NCI-H146 (cell line): ENCODE data around the gene POLR1F.
A peak's percentile ranks its signal among the peaks of the same experiment; 100 is the strongest.

Source experiments
- DNase-seq: peaks from one replicate; lab custom pipeline; 2025; lab: John Stamatoyannopoulos, UW

The POLR1F gene, protein sequence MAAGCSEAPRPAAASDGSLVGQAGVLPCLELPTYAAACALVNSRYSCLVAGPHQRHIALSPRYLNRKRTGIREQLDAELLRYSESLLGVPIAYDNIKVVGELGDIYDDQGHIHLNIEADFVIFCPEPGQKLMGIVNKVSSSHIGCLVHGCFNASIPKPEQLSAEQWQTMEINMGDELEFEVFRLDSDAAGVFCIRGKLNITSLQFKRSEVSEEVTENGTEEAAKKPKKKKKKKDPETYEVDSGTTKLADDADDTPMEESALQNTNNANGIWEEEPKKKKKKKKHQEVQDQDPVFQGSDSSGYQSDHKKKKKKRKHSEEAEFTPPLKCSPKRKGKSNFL

DNA sequence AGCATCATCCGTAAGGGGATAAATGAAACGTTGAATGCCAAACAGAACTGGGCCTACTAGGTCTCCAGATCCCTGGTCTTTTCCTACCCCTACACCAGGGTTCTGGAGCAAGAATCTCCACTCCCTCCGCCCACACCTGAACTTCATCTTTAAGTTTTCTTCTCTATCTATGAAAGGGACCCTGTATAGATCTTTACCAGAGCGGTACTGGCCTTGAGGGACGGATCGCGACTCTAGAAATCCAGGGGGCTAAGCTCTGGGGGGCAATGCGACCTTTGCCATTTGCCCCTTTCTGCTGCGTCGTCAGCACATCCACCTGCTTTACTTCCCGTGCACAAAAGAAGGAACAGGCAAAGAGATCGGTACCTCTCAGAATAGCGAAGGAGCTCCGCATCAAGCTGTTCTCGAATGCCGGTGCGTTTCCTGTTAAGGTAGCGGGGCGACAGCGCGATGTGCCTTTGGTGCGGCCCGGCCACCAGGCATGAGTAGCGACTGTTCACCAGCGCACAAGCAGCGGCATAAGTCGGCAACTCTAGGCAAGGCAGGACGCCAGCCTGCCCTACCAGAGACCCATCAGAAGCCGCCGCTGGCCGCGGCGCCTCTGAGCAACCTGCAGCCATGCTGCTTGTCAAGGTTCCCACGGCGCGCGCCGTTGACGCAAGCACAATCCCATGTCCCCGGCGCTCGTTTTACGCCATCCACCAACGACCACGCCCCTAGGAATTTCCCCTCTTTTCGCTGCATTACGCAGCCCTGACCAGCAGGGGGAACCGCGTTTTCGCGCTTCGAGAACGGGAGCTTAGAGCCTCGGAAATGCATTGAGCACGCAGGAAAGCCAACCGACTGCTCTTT, at the start of gene POLR1F:
Gene POLR1F (minus strand): TSS at position 641 of the 852 bp plus-strand sequence. CDS start 21 bp downstream, at position 620.
- DNase-seq, result peak; percentile 94

DNA sequence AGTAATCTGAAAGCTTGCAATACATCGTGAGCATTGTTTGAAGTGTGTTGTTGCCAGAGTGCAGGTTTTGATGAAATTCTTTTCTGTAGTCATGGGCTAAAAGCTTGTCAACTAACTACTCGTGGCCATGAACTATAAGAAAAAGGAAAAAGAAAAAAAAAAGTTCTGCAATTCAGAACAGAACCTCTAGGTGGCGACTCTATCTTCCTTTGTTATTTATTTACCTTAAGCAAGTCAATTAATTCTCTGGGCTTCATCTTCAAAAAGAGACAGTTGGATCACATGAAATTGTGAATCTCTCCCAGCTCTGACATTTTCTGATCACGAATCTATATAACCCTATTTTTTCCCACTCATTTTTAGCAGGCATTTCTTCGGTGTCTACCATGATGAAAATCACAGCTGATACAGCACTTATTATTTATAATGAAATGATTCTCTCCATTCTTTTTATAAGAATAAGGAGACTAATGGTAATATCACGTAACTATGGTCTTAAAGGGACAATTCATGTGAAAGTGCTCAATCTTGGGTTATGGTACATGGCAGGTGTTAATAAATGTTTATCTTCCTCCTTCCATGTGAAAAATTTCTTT, 45.8 kb upstream of the POLR1F start:
- DNase-seq, result peak; percentile 58

DNA sequence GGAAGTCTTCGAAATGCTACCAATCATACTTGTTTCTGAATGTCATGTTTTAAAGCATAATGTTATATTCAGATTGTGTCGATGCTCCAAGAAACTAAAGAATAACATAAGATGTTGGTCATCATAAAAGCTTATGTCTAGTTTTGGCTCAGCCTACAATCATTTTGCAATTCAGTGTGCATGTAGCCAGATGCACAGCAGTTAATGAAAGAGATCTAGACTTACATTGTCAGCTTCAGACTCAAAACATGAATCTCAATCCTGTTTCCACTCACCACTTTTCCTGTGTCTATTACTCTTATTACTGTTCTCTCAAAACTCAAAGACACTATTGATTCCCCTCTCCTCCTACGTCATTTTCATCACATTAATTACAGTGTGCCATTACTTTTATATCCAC, 43.2 kb upstream of the POLR1F start:
- DNase-seq, result no peak

DNA sequence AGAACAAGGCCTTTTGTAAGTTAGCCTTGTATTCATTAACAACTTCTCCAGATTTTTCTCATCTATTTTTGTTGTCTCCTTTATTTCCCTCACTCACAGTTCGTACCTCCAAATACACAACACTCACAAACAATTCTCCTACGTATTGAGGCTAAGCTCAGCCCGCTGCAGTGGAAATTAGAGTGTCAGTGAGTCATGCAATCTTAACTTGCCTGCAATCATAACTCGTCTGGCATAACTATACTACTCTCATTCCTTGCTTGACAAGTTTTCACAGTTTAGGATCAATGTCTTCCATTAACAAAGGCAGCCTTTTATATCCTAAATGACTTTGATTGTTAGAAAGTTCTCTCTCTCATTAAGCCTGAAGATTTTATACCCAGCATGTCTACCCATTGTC, 40.8 kb upstream of the POLR1F start:
- DNase-seq, result no peak

DNA sequence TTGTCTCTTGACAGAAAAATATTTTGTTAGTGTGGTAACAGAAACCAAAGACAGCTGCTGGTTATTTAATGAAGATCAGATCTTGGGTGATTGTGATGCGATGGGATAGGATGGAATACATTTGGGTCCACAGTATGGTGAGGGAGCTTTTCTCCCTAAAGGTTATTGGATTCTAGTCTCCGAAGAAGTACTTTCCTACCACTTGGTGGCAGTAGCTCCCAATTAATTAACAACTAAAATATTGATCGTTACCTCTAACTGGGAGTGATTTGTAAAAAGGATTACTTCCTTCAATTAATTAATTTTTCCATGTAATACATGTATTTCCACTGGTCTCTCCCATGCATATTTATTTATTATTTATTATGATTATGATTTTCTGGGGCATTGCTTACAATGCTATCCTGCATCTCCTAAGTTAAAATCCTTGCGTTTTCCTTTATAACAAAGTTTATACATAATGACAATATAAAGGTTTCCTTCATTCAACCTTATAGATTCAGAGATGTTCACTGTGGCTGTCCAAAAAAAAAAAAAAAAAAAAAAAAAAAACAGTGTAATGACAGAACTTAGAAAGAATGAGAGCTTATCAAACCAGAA, 39.0 kb upstream of the POLR1F start:
- peak; percentile 69 for DNase-seq

DNA sequence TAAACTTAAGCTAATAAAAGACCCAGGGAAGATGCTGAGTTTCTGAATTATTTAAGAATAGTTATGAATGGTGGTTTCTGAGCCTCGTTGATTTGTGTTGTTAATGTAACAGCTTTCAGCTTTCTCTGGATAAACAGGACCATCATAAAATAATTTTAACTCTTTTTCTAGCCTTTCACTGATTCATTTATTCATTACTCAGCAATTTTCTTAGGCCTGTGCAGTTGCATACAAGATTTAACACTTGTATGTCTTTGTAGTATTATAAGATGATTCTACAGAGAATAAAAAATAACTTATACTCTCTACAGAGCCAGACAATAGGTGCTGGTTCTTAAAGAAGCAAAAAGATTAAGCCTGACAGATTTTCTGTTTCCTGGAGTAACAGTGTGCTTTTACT, 35.2 kb upstream of the POLR1F start:
- no peak for DNase-seq

DNA sequence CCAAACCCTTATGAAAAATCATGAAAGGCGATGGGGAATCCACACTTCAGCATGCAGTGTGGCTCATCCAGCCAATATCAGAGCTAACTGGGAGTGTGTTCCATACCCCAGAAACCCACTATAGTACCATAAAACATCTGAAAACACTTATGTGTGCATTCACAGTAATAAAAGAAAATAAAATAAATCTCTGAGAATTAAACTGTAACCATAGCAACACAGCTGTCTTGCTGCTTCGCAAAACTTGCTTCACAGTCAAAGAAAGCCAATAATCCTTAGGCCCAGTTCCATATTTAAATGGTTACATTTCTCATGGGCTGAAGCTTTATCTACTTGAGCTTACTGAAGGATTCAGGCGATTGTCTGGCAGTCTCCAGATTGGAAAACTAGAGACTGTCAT, 19.9 kb upstream of the POLR1F start:
- no peak for DNase-seq

DNA sequence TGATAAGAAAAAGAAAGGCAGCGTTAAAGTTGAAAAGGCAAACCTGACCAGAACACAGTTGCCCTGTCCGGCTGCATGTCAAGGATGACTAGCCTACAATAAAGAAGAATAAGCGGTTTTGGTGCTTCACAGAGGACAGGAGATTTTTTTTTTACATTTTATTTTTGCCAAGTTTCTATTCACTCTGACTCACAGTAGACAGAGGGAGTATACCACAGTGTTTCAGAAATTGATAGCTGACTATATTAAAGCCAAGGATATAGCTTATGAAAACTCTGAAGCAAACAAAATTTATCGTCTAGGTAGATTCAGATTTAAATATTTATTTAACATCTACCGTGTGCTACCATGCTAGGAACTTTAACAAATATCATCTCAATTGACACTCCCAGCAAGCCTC, 16.9 kb upstream of the POLR1F start:
- no peak for DNase-seq

DNA sequence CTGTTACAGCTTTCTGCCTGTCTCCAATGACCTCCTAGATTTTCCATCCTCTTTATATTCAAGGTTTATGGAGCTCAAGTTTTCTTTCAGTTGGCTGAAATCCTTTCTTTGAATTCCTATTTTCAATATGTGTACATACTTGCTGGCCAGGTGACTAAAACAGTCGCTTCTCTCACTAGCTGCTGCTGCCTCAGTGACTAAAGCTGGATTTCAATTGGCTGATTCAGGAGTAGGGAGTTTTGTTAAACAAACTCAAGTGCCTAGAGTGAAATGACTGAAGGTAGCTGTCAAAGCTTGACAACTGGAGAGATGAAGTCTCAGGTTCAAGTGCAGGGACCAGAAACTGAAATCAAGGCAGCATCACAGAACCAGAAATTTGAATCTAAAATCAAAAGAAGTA, 6.7 kb upstream of the POLR1F start:
- DNase-seq, result no peak

DNA sequence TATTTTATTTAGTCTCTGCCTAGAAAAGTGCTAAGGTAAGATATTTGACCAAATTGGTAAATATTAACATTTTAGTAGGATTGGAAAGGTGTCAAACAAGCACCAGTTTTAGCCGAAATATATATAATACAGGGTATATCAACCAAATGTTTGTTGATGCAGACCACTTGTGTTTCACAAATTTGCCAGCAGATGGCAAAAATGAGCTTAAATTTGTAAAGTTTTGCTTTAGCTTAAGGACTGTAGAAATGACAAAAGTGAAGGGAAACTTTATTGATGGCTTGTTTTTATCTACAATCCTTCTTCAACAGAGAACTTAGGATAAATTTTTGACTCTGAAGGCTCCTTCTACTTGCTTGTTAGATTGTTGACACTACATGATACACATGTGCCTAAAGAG, 4.8 kb upstream of the POLR1F start:
- DNase-seq, result peak; percentile 5

DNA sequence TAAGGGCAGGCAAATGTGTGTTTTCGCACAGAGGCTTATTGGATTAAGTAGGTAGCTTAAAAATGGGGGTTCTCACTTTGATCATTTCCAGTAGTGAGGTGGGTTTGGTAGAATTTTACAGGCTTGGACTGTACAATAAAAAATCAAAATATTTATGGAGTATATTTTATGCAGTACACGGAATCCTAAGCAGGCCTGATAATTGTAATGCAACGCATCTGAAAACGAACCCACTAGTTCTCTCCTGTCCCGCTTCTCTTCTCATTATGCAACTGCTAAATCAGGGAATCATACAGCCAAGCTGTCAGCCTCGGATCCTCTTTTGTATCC, 377 bp upstream of the POLR1F start:
- DNase-seq, result peak; percentile 31

DNA sequence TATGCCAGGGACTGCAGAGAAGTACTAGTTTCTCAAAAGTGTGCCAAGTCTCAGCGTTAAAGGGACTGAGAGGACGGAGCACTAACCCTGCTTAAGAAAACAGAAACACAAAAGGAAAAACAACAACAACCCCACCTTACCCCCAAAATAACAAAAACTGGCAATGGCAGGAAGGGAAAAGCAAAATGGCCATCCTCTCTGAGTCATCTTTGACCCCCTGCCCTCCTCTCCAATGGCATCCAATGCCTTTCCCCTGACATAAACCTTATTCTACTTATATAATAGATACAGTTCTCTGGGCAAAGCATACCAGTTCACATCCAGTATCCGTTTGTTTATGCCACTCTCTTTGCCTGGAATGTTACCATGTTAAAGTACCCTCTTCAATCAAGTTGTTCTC, 1.6 kb downstream of the POLR1F start:
- no peak for DNase-seq

DNA sequence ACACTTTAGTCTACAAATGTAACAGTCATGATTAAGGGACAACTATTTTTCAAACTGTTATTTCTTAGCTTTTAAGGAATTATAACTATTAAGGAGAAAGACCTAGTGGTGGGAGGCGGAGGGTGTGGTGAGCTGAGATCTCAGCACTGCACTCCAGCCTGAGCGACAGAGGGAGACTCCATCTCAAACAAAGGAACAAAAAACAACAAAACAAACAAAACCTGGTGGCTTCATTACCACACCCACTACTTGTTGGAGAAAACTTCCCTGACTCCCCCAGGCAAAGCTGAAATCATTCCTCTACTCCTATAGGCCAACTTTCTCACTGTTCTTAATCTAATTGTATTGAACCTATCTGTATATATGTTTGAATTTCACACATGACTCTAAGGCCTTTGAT, 3.2 kb downstream of the POLR1F start:
- DNase-seq, result no peak

DNA sequence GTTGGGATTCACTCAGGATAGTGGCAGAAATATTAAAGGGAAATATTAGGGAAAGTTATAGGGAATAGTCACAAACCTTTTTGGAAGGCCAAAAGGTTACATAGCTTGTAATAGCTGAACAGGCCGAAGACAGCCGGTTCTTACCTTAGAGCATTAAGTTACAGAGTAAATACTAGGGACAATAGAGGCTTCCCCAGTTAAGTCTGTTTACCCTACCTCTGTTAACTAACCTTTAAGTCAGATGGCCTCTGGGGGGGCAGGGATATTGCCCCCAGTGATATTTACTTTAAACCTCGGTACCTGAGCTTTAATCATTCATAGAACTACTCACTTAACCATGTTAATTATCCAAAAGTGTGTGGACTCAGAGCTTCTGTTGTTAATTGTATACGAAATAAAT, 7.4 kb downstream of the POLR1F start:
- DNase-seq, result peak; percentile 84

DNA sequence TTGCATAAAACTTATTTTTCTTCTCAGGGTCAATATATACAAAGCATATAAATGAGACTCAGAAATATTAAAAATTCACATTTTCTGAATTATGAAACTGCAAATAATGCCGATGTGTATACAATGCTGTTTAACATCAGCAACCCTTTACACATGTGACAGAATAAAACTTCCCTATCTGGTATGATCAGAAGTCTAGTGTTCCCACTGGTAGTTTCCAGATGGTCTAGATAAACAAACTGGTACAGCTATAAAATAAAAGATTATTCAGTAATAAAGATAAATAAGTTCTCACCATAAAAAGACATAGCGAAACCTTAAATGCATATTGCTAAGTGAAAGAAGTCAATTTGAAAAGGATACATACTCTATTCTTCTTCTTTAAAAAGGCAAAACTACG, 7.9 kb downstream of the POLR1F start:
- DNase-seq, result no peak

DNA sequence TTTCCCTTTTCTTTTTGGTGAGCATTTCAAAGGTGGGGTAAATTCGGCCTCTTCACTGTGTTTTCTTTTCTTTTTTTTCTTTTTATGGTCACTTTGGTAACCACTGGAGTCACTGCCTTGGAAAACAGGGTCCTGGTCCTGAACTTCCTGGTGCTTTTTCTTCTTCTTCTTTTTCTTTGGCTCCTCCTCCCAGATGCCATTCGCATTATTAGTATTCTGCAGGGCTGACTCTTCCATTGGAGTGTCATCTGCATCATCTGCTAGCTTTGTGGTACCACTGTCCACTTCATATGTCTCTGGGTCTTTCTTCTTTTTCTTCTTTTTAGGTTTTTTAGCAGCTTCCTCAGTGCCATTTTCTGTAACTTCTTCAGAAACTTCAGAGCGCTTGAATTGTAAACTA, 10.5 kb downstream of the POLR1F start:
- DNase-seq, result no peak

DNA sequence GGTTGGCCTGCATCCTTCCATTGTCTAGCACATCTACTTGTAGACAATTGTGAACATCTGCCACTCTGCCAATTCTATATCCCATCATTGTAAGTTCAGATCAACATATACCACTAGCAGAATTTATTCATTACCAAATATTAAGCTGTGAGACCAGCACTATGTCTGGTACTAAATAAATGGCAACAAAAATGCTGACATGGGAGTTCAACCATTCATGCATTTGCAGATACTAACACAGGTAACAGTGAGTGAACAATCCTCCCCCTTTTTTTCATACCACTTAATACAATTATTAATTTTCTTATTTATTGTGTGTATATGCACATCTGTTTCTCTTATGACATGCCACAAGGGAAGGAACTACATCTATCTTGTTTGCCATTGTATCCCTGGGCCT, 11.9 kb downstream of the POLR1F start:
- no peak for DNase-seq

DNA sequence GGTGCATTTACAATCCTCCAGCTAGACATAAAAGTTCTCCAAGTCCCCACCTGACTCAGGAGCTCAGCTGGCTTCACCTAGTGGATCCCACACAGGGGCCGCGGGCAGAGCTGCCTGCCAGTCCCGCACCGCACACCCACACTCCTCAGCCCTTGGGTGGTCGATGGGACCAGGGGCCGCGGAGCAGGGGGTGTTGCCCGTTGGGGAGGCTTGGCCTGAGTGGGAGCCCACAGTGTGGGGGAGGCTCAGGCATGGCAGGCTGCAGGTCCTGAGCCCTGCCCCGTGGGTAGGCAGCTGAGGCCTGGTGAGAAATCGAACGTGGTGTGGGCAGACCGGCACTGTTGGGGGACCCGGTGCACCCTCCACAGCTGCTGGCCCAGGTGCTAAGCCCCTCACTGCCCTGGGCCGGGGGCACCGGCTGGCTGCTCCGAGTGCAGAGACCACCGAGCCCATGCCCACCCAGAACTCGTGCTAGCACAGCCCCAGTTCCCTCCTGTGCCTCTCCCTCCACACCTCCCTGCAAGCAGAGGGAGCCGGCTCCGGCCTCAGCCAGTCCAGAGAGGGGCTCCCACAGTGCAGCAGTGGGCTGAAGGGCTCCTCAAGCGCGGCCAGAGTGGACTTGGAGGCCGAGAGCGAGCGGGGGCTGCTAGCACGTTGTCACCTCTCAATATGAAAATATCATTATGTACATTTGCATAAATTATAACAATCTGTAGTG, 16.6 kb downstream of the POLR1F start:
- no peak for DNase-seq

DNA sequence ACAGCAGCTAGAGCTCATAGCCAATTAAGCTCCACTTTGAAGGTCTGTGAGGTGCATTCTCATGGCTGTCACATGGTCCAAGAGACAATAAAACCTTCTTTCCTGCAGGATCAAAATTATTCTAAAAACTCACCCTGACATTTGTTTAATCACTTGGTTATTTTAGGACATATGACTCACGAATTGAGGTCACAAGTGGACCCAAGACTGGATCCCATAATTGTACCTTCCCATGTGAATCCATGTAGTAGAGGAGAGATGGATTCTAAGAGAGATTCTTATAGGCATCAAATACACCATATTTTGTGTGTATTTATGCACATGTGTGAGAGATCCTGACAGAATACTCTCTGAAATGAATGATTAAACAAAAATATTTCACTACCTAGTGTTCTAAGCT, 18.1 kb downstream of the POLR1F start:
- no peak for DNase-seq

DNA sequence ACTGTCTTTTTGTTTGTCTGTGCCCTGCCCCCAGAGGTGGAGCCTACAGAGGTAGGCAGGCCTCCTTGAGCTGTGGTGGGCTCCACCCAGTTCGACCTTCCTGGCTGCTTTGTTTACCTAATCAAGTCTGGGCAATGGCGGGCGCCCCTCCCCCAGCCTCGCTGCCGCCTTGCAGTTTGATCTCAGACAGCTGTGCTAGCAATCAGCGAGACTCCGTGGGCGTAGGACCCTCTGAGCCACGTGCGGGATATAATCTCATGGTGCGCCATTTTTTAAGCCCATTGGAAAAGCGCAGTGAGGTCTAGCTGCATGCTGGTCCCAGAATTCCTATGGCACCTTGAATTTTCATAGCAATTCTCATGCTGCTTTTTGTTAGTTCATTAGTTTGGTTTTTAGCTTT, 19.7 kb downstream of the POLR1F start:
- DNase-seq, result peak; percentile 1

DNA sequence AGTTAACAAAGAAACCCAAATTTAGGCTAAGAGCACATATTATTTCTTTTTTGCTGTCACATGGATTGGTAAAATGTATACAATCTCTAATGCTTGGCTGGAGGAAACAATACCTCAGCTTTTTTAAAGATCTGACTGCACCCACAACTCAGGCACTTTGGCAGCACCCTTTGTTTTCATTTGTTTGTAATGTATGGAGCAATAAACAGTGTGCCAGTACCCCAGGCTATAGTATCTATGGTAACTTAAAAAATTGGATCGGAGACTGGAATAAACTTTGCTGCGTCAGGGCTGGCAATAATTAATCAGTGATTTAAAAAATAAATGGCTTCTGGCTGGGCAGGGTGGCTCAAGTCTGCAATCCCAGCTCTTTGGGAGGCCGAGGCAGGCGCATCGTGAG, 27.2 kb downstream of the POLR1F start:
- no peak for DNase-seq

DNA sequence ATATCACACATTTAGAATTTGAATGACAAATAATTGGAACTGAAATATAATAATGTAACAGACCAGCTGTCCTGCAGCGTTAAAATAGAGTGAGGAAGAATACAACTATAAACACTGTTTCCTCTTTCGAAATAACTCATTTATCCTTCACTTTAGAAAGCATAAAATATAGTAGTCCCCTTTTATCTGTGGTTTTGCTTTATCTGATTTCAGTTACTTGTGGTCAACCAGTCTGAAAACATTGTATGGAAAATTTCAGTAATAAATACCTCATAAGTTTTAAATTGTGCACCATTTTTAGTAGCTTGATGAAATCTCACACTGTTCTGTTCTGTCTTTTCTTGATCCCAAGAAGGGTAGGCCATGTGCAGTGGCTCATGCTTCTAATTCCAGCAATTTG, 31.7 kb downstream of the POLR1F start:
- no peak for DNase-seq
